Epithelial cell of proximal tubule (primary cell): ENCODE results near the gene UXS1. TPM values are rescaled to one million over a fixed set of nuclear protein-coding genes. Genes with fewer than 3 reads are reported as not detected.

Source experiments
- DNase-seq: peaks from one replicate; pipeline ENCODE4 v3.0.0-alpha.2; 2011; ENCODE audit warnings: low read depth
- H3K4me3 ChIP-seq: 2 replicates; pipeline ENCODE4 v1.5.1; 2011; ENCODE audit warnings: low read depth, mild to moderate bottlenecking, low read length
- CTCF ChIP-seq: conservative IDR thresholded peaks from 2 replicates; pipeline ENCODE4 v1.5.1; 2012; ENCODE audit warnings: low read depth, mild to moderate bottlenecking, low read length
- total RNA-seq: library from RNA; depleted of rRNA; stranded (reverse); fragments of >200 nt; gene quantifications from 2 replicates; pipeline ENCODE4 v1.2.3, GENCODE V29; 2015

Gene UXS1
- total RNA-seq, 1 donor from 2014 or later = 128 TPM

- no peak for TF ChIP-seq CTCF
- DNase-seq = no peak
- no peak overlapping the region for H3K4me3 ChIP-seq
Measured at GRCh38 chr2:106187273-106187891, 6.7 kb downstream of the UXS1 start.

- no peak for TF ChIP-seq CTCF
- H3K4me3 ChIP-seq = no peak overlapping the region
- no peak for DNase-seq
Measured at GRCh38 chr2:106185475-106186184, 8.5 kb downstream of the UXS1 start.

- no peak for TF ChIP-seq CTCF
- H3K4me3 ChIP-seq = no peak overlapping the region
- no peak for DNase-seq
Measured at GRCh38 chr2:106184857-106185256, 9.2 kb downstream of the UXS1 start.

GRCh38 chr2:106184394-106184793 is 9.7 kb downstream of the UXS1 start:
- no peak for TF ChIP-seq CTCF
- no peak for DNase-seq

GRCh38 chr2:106183101-106183696 is 10.9 kb downstream of the UXS1 start:
- no peak for TF ChIP-seq CTCF
- no peak overlapping the region for H3K4me3 ChIP-seq
- no peak for DNase-seq

More at GRCh38 chr2:106184394-106184793, 9.7 kb downstream of the UXS1 start:
- H3K4me3 ChIP-seq = no peak overlapping the region

GRCh38 chr2:106181064-106181463 is 13.0 kb downstream of the UXS1 start:
- TF ChIP-seq CTCF = no peak
- no peak for DNase-seq
- H3K4me3 ChIP-seq = no peak overlapping the region

- no peak overlapping the region for H3K4me3 ChIP-seq
- TF ChIP-seq CTCF = no peak
- DNase-seq = no peak
Measured at GRCh38 chr2:106180602-106181001, 13.5 kb downstream of the UXS1 start.
